ENCODE measurements around the gene PIGH. TPM values are rescaled to one million over a fixed set of nuclear protein-coding genes. Genes with fewer than 3 reads are reported as not detected.
"Not testable (repeated sequence)": the region's sequence is repeated elsewhere in the genome, so short reads cannot be mapped to it uniquely, and the experiment has no call there.

PIGH gene
- total and polyA plus RNA-seq, 3 donors from 2014 or later, result 44.1 to 69.3 (median 45.2) TPM

- WGBS, 2 donors, result 93 to 94% methylated on average over 3 of the region's 3 CpGs
- intact Hi-C loops (cut with DNase I; ENCODE audit: low total_unique reads), result no loop called here
- no peak overlapping the region for H3K27ac ChIP-seq
Observed at GRCh38 chr14:67551940-67552339, 48.1 kb downstream of the PIGH start.

DNA sequence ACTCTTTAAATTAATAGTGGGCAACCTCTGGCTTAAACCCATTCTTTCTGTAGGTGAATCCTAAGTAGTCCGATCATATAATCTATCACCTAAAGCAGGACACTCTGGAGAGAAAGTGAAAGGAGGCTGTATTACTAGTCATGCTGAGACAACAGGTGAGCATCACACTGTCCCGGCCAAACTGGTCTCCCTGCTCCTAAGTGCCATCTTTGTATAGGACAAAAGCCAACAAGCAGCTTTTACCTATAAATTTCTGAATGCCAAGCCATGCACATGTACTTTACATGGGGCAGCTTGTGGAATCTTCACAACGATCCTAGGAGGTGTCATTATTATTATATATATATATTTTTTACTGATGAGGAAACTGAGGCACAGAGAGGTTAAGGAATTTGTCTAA, 48.9 kb downstream of the PIGH start:
- WGBS, 2 donors, result 85 to 93% methylated on average over 3 of the region's 3 CpGs
- H3K9me3 ChIP-seq, result no peaks in the 10 kb centered on the region
- H3K36me3 ChIP-seq (ENCODE audit: low read depth, missing control alignments), result no peaks in the 10 kb centered on the region
- DNase-seq, result no peak
- no peak overlapping the region for H3K27ac ChIP-seq
- intact Hi-C loops (cut with DNase I; ENCODE audit: low total_unique reads), result no loop called here
- no peaks in the 10 kb centered on the region for H3K27me3 ChIP-seq
- TF ChIP-seq, protein P1, sequence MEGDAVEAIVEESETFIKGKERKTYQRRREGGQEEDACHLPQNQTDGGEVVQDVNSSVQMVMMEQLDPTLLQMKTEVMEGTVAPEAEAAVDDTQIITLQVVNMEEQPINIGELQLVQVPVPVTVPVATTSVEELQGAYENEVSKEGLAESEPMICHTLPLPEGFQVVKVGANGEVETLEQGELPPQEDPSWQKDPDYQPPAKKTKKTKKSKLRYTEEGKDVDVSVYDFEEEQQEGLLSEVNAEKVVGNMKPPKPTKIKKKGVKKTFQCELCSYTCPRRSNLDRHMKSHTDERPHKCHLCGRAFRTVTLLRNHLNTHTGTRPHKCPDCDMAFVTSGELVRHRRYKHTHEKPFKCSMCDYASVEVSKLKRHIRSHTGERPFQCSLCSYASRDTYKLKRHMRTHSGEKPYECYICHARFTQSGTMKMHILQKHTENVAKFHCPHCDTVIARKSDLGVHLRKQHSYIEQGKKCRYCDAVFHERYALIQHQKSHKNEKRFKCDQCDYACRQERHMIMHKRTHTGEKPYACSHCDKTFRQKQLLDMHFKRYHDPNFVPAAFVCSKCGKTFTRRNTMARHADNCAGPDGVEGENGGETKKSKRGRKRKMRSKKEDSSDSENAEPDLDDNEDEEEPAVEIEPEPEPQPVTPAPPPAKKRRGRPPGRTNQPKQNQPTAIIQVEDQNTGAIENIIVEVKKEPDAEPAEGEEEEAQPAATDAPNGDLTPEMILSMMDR (IDR thresholded peaks at IDR 0.05), result no peak
- TF ChIP-seq POLR2A (IDR thresholded peaks at IDR 0.05), result no peak
- no peaks in the 10 kb centered on the region for H3K4me1 ChIP-seq
- no peak overlapping the region for H3K4me3 ChIP-seq

More at GRCh38 chr14:67551940-67552339, 48.1 kb downstream of the PIGH start:
- H3K27me3 ChIP-seq, result no peaks in the 10 kb centered on the region
- TF ChIP-seq, protein P1 (IDR thresholded peaks at IDR 0.05), result no peak
- no peak for TF ChIP-seq POLR2A (IDR thresholded peaks at IDR 0.05)
- no peaks in the 10 kb centered on the region for H3K36me3 ChIP-seq (ENCODE audit: low read depth, missing control alignments)
- DNase-seq, result no peak
- no peaks in the 10 kb centered on the region for H3K9me3 ChIP-seq
- no peaks in the 10 kb centered on the region for H3K4me1 ChIP-seq
- no peak overlapping the region for H3K4me3 ChIP-seq

DNA sequence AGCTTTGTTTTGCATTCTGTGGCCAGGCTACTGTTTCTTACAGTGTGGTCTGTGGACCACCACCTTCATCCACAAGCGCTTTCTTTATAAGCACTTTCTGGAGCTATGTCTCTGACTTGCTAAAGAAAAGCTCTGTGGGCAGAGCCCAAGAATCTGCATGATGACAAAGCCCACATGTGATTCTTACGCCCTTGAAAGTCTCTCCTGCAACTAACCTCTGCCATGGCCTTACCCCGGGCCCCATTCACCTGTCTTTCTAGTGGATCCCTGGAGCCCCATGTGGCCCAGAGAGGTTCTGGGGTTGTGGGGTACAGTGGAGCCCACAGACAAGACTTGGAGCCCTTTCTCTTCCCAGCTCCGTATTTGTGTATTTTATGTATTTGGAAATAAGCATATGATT, 50.3 kb downstream of the PIGH start:
- no peaks in the 10 kb centered on the region for H3K9me3 ChIP-seq
- H3K27ac ChIP-seq, result no peak overlapping the region
- no peak for TF ChIP-seq POLR2A (IDR thresholded peaks at IDR 0.05)
- TF ChIP-seq, protein P1 (IDR thresholded peaks at IDR 0.05), result no peak
- no peaks in the 10 kb centered on the region for H3K27me3 ChIP-seq
- no peak overlapping the region for H3K4me3 ChIP-seq
- intact Hi-C loops (cut with DNase I; ENCODE audit: low total_unique reads), result no loop called here
- H3K36me3 ChIP-seq (ENCODE audit: low read depth, missing control alignments), result no peaks in the 10 kb centered on the region
- H3K4me1 ChIP-seq, result no peaks in the 10 kb centered on the region
- DNase-seq, result no peak
- 87 to 89% methylated on average over 4 of the region's 4 CpGs for WGBS, 2 donors

- WGBS, 2 donors, result 88 to 92% methylated on average over 5 of the region's 5 CpGs
- no peak overlapping the region for H3K4me3 ChIP-seq
- no peaks in the 10 kb centered on the region for H3K9me3 ChIP-seq
- H3K27me3 ChIP-seq, result no peaks in the 10 kb centered on the region
- intact Hi-C loops (cut with DNase I; ENCODE audit: low total_unique reads), result no loop called here
- H3K27ac ChIP-seq, result no peak overlapping the region
- H3K36me3 ChIP-seq (ENCODE audit: low read depth, missing control alignments), result no peaks in the 10 kb centered on the region
- no peaks in the 10 kb centered on the region for H3K4me1 ChIP-seq
- TF ChIP-seq, protein P1 (IDR thresholded peaks at IDR 0.05), result no peak
- no peak for TF ChIP-seq POLR2A (IDR thresholded peaks at IDR 0.05)
- no peak for DNase-seq
Observed at GRCh38 chr14:67547224-67547780, 52.8 kb downstream of the PIGH start.

DNA sequence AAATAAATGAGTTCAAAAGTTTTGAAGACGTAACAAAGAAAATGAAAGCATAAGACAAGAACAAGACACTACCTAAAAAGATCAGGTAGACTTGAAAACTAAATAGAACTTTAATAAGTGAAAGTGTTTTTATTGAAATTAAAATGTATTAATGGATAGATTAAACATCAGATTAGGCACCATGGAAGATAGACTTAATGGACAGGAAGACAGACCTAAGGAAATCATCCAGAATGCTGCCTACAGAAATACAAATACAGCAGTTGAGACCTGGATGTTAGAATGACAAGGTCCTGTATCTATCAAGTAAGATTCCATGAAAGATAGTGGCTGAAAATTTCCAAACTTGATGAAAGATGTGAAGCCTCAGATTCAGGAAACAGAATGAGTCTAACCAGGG, 55.5 kb downstream of the PIGH start:
- Histone ChIP-seq H3K4me3 (no peak overlapping the region), H3K27ac (no peak overlapping the region), H3K27me3 (no peaks in the 10 kb centered on the region), H3K9me3 (no peaks in the 10 kb centered on the region), H3K36me3 (ENCODE audit: low read depth, missing control alignments) (no peaks in the 10 kb centered on the region), H3K4me1 (no peaks in the 10 kb centered on the region)
- WGBS, 2 donors, result 91 to 95% methylated on average over 1 of the region's 1 CpG
- TF ChIP-seq POLR2A (IDR thresholded peaks at IDR 0.05), result no peak
- TF ChIP-seq, protein P1 (IDR thresholded peaks at IDR 0.05), result no peak
- DNase-seq, result no peak
- intact Hi-C loops (cut with DNase I; ENCODE audit: low total_unique reads), result no loop called here

- H3K36me3 ChIP-seq (ENCODE audit: low read depth, missing control alignments); H3K27ac ChIP-seq; H3K9me3 ChIP-seq; intact Hi-C loops (cut with DNase I; ENCODE audit: low total_unique reads); H3K4me1 ChIP-seq; H3K4me3 ChIP-seq; H3K27me3 ChIP-seq; DNase-seq: not testable (repeated sequence)
- 79 to 94% methylated on average over 12 to 13 of the region's 13 CpGs for WGBS, 2 donors
Observed at GRCh38 chr14:67542620-67543019, 57.4 kb downstream of the PIGH start.
